GM19240 (cell line): ENCODE measurements around the gene ZCWPW1.
"Not testable (repeated sequence)": the region's sequence is repeated elsewhere in the genome, so short reads cannot be mapped to it uniquely, and the experiment has no call there.

Experiments used
- DNase-seq: peaks from one replicate; pipeline ENCODE4 v3.0.0; 2011; ENCODE audit warnings: low spot score; ENCODE audit not compliant: insufficient read length

The ZCWPW1 gene

GRCh38 chr7:100373870-100374598, 54.5 kb downstream of the ZCWPW1 start:
- DNase-seq: not testable (repeated sequence)

DNA sequence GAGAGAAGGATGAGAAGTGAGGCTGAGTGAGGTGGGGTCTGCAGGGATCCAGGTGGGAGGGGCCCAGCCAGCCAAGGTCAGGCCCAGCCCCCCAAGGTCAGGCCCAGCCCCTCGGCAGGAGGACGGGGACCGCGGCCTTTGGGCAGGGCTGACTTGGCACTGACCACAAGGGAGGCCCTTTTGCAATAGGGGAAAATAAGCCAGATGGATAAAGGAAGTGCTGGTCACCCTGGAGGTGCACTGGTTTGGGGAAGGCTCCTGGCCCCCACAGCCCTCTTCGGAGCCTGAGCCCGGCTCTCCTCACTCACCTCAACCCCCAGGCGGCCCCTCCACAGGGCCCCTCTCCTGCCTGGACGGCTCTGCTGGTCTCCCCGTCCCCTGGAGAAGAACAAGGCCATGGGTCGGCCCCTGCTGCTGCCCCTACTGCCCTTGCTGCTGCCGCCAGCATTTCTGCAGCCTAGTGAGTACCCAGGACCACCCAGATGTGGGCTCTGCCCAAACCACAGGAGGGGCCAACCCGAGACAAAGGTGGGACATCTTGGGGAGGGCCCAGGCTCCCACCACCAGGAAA, 55.2 kb downstream of the ZCWPW1 start, which contains the start of gene PILRA:
Gene PILRA (plus strand): TSS at position 227 of the 571 bp plus-strand sequence. CDS start 170 bp downstream, at position 397.
- DNase-seq: no peak

GRCh38 chr7:100372694-100373093, 55.8 kb downstream of the ZCWPW1 start:
- DNase-seq: no peak

- no peak for DNase-seq
Observed at GRCh38 chr7:100372256-100372655, 56.2 kb downstream of the ZCWPW1 start.

DNA sequence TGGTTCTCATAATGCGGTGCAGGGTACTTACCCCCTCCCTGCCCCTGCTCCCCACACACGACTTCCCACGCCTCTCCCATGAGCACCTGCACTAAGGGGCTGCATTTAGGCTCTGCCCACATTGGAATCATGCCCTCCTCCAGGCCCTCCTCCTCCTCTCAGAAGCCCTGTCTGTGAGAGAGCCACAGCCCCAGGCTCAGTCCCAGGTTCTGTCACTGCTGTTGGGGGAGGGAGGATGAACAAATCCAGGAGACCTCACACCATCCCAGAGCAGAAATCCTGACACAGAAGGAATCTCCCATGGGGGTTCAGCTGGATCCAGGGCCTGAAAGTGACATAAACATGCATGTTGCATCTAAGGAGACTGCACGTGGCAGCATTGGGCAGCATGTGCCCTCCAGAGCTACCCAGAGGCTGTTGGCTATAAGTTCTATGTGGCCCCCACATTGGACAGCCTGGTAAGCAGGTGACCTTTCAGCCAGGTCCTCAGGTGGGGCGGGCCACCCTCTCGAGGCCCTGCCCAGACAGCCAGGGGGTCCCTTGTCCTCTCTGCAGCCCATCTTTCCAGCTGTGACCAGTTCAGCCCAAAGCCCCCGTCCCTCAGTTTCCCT, 56.8 kb downstream of the ZCWPW1 start:
- DNase-seq: no peak

GRCh38 chr7:100370746-100371145, 57.8 kb downstream of the ZCWPW1 start:
- no peak for DNase-seq

DNA sequence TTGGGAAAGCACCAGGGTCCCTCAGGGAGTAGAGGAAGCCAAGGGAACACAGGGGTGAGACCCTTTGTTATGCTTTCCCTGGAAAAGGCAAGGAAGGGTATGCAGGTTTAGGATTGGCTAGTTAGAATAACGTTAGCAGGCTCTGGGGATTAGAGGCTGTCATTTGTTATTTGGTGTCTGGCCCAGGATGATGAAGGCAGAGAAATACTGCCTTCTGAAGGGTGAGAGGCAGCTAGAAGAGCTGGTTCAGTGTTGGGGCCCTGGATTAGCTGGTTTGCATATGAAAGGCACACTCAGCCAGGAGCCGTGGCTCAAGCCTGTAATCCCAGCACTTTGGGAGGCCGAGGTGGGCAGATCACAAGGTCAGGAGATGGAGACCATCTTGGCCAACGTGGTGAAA, 58.2 kb downstream of the ZCWPW1 start:
- DNase-seq: no peak

- DNase-seq: peak; percentile 48
Observed at GRCh38 chr7:100369105-100369504, 59.4 kb downstream of the ZCWPW1 start.

DNA sequence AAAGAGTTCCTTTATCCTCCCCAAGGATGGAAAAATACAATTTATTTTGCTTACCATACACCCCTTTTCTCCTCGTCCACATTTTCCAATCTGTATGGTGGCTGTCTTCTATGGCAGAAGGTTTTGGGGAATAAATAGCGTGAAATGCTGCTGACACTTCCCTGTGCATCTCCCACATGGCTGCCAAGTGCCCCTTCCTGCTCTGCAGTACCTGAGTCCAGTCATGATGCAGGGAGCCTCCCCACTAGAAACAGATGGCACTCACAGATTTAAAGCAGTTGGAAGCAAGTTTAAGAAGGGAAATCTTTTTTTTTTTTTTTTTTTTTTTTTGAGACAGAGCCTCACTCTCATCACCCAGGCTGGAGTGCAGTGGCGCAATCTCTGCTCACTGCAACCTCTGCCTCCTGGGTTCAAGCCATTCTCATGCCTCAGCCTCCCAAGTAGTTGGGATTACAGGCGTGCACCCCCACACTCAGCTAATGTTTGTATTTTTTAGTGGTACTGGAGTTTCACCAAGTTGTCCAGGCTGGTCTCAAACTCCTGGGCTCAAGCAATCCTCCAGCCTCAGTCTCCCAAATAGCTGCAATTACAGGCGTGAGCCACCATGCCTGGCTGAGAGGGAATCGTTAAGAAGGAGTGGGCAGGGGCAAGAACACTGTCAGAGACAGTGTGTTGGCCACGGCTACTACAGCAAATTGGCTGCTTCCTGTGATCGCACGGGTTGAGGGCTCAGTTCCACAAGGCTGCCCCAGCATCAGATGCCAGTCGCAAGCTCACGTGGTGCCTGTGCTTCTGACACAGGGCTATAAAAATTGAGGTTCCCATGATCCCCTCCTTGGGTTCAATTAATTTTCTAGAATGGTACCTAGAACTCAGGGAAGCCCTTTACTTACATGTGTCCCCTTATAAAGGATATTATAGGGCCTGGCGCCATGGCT, 60.6 kb downstream of the ZCWPW1 start:
- DNase-seq: no peak

DNA sequence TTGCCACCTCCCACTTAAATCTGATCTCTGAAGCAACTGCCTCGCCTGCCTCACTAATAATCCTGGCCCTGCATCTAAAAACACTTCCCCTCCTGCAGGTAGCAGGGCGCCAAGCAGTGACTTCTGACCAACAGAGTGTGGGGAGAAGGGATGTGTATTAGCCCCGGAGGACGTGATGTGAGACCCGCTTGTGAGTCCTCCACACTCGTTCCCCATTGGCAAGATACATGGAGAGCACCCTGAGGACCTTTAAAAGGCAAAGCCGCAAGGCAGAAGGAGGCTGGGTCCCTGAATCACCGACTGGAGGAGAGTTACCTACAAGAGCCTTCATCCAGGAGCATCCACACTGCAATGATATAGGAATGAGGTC, 61.3 kb downstream of the ZCWPW1 start:
- DNase-seq: no peak

- no peak for DNase-seq
Observed at GRCh38 chr7:100366411-100367250, 61.9 kb downstream of the ZCWPW1 start.

DNA sequence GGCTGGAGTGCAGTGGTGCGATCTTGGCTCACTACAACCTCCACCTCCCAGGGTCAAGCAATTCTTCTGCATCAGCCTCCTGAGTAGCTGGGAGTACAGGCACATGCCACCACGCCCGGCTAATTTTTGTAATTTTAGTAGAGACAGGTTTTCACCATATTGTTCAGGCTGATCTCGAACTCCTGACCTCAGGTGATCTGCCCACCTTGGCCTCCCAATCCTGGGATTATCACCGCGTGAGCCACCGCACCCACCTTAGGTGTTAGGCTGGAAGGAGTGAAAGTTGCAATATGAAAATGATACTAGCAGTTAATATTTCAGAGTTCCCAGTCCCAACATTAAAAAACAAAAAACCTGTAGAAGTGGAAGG, 62.5 kb downstream of the ZCWPW1 start:
- DNase-seq: not testable (repeated sequence)

DNA sequence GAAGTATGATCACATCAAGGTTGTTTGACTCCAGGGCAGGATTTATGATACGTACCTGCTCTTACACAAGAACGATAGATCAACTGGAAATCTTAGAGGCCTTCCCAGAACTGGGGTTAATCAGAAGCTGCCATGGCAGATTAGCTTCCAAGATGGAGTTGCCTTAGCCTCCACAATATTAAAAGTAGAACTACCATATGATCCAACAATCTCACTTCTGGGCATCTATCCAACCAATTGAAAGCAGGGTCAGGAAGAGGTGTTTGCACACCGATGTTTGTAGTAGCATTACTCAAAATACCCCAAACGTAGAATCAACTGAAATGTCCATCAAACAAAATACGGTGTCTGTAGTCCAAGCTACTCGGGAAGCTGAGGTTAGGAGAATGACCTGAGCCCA, 64.0 kb downstream of the ZCWPW1 start:
- DNase-seq: no peak

- DNase-seq: not testable (repeated sequence)
Observed at GRCh38 chr7:100363797-100364196, 64.7 kb downstream of the ZCWPW1 start.

DNA sequence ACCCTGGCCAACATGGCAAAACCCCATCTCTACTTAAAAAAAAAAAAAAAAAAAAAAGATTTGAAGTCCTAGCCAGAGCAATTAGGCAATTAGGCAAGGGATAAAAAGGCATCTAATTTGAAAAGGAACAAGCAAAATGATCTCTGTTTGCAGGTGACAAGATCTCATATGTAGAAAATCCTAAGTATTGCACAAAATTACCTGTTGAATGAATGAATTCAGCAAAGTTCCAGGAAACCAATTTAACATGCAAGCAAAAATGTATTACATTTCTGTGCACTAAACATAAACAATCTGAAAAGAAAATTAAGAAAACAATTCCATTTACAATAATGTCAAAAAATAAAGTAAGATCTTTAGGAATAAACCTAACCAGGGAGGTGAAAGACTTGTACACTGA, 65.4 kb downstream of the ZCWPW1 start:
- DNase-seq: no peak

- no peak for DNase-seq
Observed at GRCh38 chr7:100360135-100360854, 68.2 kb downstream of the ZCWPW1 start.

DNA sequence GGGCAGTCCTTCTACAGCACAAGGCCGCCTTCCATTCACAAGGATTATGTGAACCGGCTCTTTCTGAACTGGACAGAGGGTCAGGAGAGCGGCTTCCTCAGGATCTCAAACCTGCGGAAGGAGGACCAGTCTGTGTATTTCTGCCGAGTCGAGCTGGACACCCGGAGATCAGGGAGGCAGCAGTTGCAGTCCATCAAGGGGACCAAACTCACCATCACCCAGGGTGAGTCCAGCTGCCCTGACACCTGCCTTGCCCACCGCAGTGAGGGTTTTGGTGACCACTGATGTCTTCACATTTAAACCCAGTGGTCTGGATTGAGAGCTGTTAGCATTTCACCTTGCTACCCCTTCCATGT, 69.7 kb downstream of the ZCWPW1 start:
- DNase-seq: no peak

- DNase-seq: no peak
Observed at GRCh38 chr7:100358027-100358856, 70.3 kb downstream of the ZCWPW1 start, which contains the start of gene PILRB. TSS of gene PILRB (plus strand) at chr7:100358117. CDS start at chr7:100358303, 186 bp downstream.

GRCh38 chr7:100357131-100357561, 71.4 kb downstream of the ZCWPW1 start:
- DNase-seq: no peak
